ENCODE results near the gene G6PC3. TPM values are rescaled to one million over a fixed set of nuclear protein-coding genes. Genes with fewer than 3 reads are reported as not detected.

Gene G6PC3
- total and polyA plus RNA-seq, 8 donors, result 47.3 to 64.9 (median 51.6) TPM

DNA sequence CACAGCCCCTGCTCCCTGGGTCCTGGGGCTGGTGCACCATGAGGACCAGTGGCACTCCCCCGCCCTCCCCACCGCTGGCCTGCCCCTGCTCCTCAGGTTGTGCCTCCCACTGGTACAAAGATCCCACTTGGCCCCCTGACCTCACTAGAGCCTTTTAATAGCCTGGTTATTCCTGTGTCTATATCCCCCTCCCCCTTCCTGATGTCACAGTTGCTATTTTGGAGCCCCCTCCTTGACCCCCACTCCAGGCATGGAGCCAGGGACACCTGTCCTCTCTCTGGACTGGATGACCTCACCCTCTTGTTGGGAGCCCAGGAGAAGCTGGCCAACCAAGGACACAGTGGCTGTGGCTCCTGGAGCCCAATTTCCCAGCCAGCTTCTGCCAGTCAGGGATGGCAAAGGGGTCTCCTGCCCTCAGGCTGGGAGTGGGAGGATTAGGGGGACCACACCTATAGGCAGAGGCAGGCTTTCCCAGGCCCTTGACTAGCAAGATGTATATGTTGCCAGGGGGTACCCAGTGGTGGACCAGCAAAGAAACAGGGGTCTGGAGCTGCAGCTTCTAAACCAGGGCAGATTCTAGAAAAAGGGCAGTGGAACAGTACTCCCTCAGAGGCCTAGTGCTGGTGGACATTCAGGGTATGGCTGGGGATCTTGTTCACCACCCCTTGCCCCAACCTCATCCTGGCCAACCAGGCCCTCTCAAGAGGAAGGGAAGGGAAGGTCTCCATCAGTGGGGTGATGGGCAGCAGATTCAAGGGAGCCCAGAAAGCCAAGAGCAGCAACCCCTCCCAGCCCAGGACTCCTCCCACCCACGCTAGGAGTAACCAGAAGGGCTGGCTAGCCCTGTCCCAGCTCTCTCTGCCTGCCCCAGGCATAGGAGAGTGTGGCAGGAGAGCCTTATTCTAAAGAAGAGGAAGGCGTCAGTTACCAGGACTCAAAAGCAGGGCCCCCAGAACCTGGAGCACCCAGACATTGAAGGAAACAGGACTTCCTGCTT lies 42.0 kb downstream of the G6PC3 start:
- Histone ChIP-seq H3K27me3 (no peaks in the 10 kb centered on the region), H3K4me3 (no peak overlapping the region), H3K9me3 (no peaks in the 10 kb centered on the region), H3K27ac (no peak overlapping the region), H3K36me3 (peaks cover 0 to 17% of the 10 kb centered on the region in 2 donors), H3K4me1 (peaks cover 43 to 47% of the 10 kb centered on the region in 2 donors)
- DNase-seq (no peak), ATAC-seq (no peak)
- TF ChIP-seq, protein P1, sequence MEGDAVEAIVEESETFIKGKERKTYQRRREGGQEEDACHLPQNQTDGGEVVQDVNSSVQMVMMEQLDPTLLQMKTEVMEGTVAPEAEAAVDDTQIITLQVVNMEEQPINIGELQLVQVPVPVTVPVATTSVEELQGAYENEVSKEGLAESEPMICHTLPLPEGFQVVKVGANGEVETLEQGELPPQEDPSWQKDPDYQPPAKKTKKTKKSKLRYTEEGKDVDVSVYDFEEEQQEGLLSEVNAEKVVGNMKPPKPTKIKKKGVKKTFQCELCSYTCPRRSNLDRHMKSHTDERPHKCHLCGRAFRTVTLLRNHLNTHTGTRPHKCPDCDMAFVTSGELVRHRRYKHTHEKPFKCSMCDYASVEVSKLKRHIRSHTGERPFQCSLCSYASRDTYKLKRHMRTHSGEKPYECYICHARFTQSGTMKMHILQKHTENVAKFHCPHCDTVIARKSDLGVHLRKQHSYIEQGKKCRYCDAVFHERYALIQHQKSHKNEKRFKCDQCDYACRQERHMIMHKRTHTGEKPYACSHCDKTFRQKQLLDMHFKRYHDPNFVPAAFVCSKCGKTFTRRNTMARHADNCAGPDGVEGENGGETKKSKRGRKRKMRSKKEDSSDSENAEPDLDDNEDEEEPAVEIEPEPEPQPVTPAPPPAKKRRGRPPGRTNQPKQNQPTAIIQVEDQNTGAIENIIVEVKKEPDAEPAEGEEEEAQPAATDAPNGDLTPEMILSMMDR (IDR thresholded peaks at IDR 0.05), result no peak
- intact Hi-C loops (cut with DNase I), result no loop called here

DNA sequence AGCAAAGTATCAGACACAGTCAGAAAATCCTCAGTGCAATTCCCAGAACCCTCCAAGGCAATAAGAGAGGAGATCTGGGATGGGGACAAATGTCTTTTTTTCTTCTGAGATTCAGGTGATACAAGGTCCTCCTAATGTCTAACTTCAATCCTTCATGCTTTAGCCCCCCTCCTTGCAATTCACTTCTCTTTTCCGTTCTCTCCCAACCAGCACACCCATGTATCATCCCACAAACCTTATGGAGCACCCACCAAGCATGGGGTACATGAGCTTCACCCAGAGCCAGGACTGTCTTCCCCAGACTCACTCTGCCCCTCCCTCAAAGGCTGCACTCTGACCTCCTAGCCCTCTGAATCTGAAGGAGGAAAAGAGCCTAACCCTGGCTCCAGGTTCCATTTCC lies 42.8 kb downstream of the G6PC3 start:
- Histone ChIP-seq H3K4me1 (peaks cover 36 to 41% of the 10 kb centered on the region in 2 donors), H3K9me3 (no peaks in the 10 kb centered on the region), H3K27ac (no peak overlapping the region), H3K36me3 (peaks cover 0 to 17% of the 10 kb centered on the region in 2 donors), H3K4me3 (no peak overlapping the region), H3K27me3 (no peaks in the 10 kb centered on the region)
- TF ChIP-seq, protein P1 (IDR thresholded peaks at IDR 0.05), result no peak
- intact Hi-C loops (cut with DNase I), result no loop called here
- DNase-seq, result no peak
- no peak for ATAC-seq

DNA sequence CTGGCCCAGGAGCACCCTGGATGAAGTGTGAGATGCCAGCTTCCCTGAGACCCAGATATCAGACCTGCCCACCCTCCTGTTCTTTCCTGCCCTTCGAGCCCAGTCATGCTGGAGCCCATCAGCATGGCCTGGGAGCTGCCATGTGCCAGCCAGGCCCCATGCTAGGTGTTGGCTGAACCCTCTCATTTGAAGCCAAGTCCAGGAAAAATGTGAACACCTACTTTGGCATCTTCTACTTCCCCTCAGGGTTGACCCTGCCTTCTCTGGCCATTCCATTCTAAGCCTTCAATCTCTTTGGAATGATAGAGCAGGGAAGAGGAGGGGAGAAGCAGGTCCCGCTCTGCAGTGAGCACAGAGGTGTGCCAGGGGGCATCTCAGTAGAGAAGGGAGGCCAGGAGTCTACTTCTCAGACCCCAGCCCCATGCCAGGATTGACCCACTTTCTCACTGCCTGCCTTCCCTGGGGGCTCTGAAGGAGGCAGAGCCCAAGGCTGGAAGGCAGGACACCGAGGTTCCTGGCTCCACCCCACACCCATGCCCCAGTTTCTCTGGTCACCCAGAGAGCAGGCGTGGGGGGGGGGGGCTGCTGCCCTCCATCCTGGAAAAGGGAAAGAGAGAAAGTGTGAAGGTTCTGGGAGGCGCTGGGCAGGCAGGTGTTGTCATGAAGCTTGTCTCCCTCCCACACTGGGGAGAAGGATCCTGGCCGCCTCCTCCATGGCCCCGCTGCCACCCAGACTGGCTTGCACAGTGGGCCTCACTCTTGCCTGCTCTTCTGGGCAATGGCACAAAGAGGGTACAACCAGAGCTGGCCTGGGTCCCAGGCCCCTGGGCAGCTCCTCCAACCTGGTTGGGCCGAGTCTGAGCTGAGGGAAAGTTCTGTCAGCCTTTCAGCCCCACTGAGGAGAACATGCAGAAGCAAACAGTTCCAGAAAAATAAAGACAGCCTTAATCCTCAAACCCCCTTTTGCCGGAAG lies 43.6 kb downstream of the G6PC3 start:
- no peak for DNase-seq
- intact Hi-C loops (cut with DNase I), result no loop called here
- H3K27ac ChIP-seq, result no peak overlapping the region

DNA sequence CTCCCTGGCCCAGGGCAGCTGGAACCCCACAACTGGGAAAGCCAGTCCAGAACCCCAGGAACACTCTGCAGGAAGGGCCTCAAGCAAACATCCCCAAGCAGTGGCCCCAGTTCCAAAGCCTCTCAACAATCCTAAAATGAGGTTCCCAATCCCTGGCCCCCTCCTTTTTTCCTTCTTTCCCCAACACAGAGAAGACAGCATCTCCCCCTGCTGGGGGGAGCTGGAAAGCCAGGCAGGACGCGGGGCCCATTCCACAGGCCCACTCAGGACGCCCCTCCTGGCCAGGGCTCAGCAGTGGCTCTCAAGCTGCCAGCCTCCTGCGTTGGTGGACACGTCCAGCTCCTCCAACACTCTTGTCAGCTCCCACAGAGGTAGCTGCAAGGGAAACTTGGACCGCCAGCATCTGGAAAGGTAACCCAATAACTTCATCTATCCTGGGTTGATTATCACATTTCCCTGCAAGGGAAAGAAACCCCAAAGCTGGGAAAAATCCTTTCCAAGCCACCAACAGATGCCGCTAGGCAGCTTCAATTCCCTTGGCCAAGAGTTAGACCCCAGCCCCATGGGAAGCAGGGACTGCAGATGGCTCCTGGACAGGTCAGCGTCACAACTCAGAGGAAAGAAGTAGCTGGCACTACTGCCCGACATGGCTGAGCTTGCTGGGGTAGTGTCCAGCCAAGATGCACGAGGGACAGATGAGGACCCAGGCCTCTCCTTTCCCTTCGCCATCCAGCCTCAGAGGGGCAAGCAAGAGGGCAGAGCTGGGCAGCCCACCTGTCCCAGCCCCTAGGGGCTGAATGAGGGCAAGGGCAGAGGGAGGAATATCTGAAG lies 45.3 kb downstream of the G6PC3 start:
- TF ChIP-seq, protein P1 (IDR thresholded peaks at IDR 0.05), result peak; percentile 24 to 73
- peak in 1 of 4 donors; percentile 44 for DNase-seq
- Histone ChIP-seq H3K4me3 (no peak overlapping the region), H3K4me1 (peaks cover 13 to 35% of the 10 kb centered on the region in 2 donors), H3K27ac (no peak overlapping the region), H3K36me3 (peaks cover 0 to 12% of the 10 kb centered on the region in 2 donors), H3K9me3 (no peaks in the 10 kb centered on the region), H3K27me3 (no peaks in the 10 kb centered on the region)
- intact Hi-C loops (cut with DNase I), result no loop called here
- ATAC-seq, result no peak

More for the DNA sequence above, 43.6 kb downstream of the G6PC3 start:
- H3K4me3 ChIP-seq, result no peak overlapping the region
- H3K9me3 ChIP-seq, result no peaks in the 10 kb centered on the region
- no peak for ATAC-seq
- peaks cover 30 to 45% of the 10 kb centered on the region in 2 donors for H3K4me1 ChIP-seq
- H3K36me3 ChIP-seq, result peaks cover 0 to 12% of the 10 kb centered on the region in 2 donors
- no peaks in the 10 kb centered on the region for H3K27me3 ChIP-seq
- TF ChIP-seq, protein P1 (IDR thresholded peaks at IDR 0.05), result no peak
